ENCODE results near the gene EN1. TPM values are rescaled to one million over a fixed set of nuclear protein-coding genes. Genes with fewer than 3 reads are reported as not detected.

EN1 gene
- total RNA-seq, 1 experiment from 2014 or later: not detected

DNA sequence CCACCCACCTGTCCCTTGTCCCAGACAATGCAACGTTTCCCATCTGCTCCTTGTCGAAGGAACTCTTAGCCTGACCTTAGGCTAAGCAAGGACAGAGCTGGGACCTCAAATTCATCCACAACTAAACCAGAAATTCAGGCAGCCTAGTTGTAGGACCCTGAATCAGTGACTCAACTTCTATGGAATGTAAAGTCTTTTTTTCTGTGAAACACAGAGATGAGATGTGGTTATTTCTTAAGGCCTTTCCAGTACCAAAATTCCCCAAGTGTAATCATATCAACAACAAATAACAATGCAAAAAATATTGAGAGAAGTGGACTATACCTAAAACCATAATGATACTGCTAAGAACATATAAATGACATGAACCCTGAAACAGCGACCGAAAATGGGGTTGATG lies 46.7 kb downstream of the EN1 start:
- H3K4me1 Mint-ChIP-seq: 0 out of 2 replicates have a peak, but pooled peaks cover 10% of the 10 kb centered on the region
- H3K27me3 Mint-ChIP-seq (ENCODE audit: low read depth): no peaks in the 10 kb centered on the region
- ATAC-seq (no peak), DNase-seq (ENCODE audit: low spot score) (no peak)
- no peaks in the 10 kb centered on the region for H3K36me3 Mint-ChIP-seq
- H3K27ac Mint-ChIP-seq: no peak overlapping the region
- POLR2A ChIA-PET: no interaction called here
- H3K4me3 Mint-ChIP-seq: no peak overlapping the region
- no peaks in the 10 kb centered on the region for H3K9me3 Mint-ChIP-seq
- CTCF ChIA-PET: interaction anchor here (0.9 kb wide), 1 partner anchor 55 kb away, joined by 3 read pairs; no protein-coding TSS in a partner anchor
- TF ChIP-seq, protein P1, sequence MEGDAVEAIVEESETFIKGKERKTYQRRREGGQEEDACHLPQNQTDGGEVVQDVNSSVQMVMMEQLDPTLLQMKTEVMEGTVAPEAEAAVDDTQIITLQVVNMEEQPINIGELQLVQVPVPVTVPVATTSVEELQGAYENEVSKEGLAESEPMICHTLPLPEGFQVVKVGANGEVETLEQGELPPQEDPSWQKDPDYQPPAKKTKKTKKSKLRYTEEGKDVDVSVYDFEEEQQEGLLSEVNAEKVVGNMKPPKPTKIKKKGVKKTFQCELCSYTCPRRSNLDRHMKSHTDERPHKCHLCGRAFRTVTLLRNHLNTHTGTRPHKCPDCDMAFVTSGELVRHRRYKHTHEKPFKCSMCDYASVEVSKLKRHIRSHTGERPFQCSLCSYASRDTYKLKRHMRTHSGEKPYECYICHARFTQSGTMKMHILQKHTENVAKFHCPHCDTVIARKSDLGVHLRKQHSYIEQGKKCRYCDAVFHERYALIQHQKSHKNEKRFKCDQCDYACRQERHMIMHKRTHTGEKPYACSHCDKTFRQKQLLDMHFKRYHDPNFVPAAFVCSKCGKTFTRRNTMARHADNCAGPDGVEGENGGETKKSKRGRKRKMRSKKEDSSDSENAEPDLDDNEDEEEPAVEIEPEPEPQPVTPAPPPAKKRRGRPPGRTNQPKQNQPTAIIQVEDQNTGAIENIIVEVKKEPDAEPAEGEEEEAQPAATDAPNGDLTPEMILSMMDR (IDR thresholded peaks at IDR 0.05): no peak
- TF ChIP-seq NR3C1 (CRISPR knock-in tag; conservative IDR thresholded peaks at IDR 0.05; ENCODE audit: low read depth): no peak
- no peak for TF ChIP-seq TEAD4 (CRISPR knock-in tag; IDR thresholded peaks at IDR 0.05)
- no peak for TF ChIP-seq ZBTB21 (CRISPR knock-in tag; IDR thresholded peaks at IDR 0.05; ENCODE audit: borderline replicate concordance)
- no peak for TF ChIP-seq NFE2L1 (CRISPR knock-in tag; IDR thresholded peaks at IDR 0.05)
- no peak for TF ChIP-seq ZNF396 (CRISPR knock-in tag; IDR thresholded peaks at IDR 0.05; ENCODE audit: borderline replicate concordance)
- TF ChIP-seq FOXP1 (CRISPR knock-in tag; IDR thresholded peaks at IDR 0.05; ENCODE audit: borderline replicate concordance): no peak
- no peak for TF ChIP-seq MYBL2 (CRISPR knock-in tag; IDR thresholded peaks at IDR 0.05)
- TF ChIP-seq, protein P2, sequence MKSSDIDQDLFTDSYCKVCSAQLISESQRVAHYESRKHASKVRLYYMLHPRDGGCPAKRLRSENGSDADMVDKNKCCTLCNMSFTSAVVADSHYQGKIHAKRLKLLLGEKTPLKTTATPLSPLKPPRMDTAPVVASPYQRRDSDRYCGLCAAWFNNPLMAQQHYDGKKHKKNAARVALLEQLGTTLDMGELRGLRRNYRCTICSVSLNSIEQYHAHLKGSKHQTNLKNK (CRISPR knock-in tag; IDR thresholded peaks at IDR 0.05): no peak
- no peak for TF ChIP-seq ZNF263 (CRISPR knock-in tag; IDR thresholded peaks at IDR 0.05; ENCODE audit: low read depth)
- TF ChIP-seq, protein P3, sequence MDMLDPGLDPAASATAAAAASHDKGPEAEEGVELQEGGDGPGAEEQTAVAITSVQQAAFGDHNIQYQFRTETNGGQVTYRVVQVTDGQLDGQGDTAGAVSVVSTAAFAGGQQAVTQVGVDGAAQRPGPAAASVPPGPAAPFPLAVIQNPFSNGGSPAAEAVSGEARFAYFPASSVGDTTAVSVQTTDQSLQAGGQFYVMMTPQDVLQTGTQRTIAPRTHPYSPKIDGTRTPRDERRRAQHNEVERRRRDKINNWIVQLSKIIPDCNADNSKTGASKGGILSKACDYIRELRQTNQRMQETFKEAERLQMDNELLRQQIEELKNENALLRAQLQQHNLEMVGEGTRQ (CRISPR knock-in tag; IDR thresholded peaks at IDR 0.05): no peak
- TF ChIP-seq, protein P4, sequence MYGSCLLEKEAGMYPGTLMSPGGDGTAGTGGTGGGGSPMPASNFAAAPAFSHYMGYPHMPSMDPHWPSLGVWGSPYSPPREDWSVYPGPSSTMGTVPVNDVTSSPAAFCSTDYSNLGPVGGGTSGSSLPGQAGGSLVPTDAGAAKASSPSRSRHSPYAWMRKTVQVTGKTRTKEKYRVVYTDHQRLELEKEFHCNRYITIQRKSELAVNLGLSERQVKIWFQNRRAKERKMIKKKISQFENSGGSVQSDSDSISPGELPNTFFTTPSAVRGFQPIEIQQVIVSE (CRISPR knock-in tag; IDR thresholded peaks at IDR 0.05; ENCODE audit: borderline replicate concordance): no peak
- no peak for TF ChIP-seq NFYB (CRISPR knock-in tag; conservative IDR thresholded peaks at IDR 0.05; ENCODE audit: low read depth)
- TF ChIP-seq, protein P5, sequence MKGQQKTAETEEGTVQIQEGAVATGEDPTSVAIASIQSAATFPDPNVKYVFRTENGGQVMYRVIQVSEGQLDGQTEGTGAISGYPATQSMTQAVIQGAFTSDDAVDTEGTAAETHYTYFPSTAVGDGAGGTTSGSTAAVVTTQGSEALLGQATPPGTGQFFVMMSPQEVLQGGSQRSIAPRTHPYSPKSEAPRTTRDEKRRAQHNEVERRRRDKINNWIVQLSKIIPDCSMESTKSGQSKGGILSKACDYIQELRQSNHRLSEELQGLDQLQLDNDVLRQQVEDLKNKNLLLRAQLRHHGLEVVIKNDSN (CRISPR knock-in tag; IDR thresholded peaks at IDR 0.05): no peak
- TF ChIP-seq ZNF138 (CRISPR knock-in tag; conservative IDR thresholded peaks at IDR 0.05): no peak
- no peak for TF ChIP-seq ZNF423 (CRISPR knock-in tag; IDR thresholded peaks at IDR 0.05)
- no peak for TF ChIP-seq RORB (CRISPR knock-in tag; IDR thresholded peaks at IDR 0.05)
- no peak for TF ChIP-seq ZNF671 (CRISPR knock-in tag; IDR thresholded peaks at IDR 0.05)
- TF ChIP-seq, protein P6, sequence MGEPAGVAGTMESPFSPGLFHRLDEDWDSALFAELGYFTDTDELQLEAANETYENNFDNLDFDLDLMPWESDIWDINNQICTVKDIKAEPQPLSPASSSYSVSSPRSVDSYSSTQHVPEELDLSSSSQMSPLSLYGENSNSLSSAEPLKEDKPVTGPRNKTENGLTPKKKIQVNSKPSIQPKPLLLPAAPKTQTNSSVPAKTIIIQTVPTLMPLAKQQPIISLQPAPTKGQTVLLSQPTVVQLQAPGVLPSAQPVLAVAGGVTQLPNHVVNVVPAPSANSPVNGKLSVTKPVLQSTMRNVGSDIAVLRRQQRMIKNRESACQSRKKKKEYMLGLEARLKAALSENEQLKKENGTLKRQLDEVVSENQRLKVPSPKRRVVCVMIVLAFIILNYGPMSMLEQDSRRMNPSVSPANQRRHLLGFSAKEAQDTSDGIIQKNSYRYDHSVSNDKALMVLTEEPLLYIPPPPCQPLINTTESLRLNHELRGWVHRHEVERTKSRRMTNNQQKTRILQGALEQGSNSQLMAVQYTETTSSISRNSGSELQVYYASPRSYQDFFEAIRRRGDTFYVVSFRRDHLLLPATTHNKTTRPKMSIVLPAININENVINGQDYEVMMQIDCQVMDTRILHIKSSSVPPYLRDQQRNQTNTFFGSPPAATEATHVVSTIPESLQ (CRISPR knock-in tag; IDR thresholded peaks at IDR 0.05): no peak
- no peak for TF ChIP-seq ZNF416 (CRISPR knock-in tag; IDR thresholded peaks at IDR 0.05)

DNA sequence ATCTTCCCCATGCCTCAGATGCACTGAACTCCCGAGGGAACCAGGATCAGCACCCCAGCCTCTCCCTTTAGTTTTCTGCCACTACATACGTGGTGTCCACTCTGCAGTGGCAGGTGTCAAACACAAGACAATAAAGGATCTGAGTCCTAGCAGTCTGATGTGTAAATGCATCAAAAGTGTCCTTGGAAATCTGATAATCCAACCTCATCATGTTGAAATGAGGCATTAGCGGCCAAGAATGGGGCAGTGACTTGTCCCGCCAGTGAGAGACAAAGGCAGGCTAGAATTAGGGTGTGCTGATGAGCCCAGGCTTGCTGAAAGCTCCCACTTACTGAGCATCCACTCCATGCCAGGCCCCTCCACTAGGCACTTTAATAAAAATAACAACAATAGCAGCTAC lies 52.9 kb downstream of the EN1 start:
- ChIA-PET CTCF (no interaction called here), POLR2A (no interaction called here)
- no peak overlapping the region for H3K27ac Mint-ChIP-seq
- H3K27me3 Mint-ChIP-seq (ENCODE audit: low read depth): peaks cover 21% of the 10 kb centered on the region
- peaks cover 9% of the 10 kb centered on the region for H3K4me1 Mint-ChIP-seq
- TF ChIP-seq ELF4 (CRISPR knock-in tag; IDR thresholded peaks at IDR 0.05; ENCODE audit: low read depth) (no peak), RELA (CRISPR knock-in tag; IDR thresholded peaks at IDR 0.05; ENCODE audit: borderline replicate concordance) (no peak)
- TF ChIP-seq, protein P7, sequence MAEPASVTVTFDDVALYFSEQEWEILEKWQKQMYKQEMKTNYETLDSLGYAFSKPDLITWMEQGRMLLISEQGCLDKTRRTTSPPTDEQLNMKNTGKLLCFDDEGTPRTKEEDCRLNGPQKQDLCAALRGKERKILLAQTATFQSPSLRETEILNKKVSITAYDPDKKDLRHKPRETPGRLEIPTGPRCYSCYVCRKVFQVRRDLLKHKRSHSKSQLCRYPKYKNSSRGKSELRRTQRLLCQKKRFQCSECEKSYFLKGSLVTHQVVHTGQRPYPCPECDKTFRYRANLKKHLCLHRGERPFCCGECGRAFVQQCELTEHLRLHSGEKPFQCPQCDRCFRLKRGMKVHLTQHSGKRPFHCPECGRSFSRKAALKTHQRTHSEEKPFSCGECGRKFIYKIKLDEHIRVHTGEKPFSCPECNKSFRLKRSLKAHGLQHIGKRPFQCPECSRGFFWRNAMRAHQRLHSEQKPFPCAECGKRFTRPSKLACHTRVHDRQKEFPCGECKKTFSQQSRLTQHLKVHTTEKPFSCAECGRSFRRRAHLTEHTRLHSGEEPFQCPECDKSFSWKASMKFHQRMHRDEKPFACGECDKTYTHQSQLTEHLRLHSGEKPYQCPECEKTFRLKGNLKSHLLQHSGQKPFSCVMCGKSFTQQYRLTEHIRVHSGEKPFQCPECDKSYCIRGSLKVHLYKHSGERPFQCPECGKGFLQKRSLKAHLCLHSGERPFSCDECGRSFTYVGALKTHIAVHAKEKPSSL (CRISPR knock-in tag; conservative IDR thresholded peaks at IDR 0.05): no peak
- no peaks in the 10 kb centered on the region for H3K9me3 Mint-ChIP-seq
- H3K36me3 Mint-ChIP-seq: no peaks in the 10 kb centered on the region
- ATAC-seq (no peak), DNase-seq (ENCODE audit: low spot score) (no peak)
- H3K4me3 Mint-ChIP-seq: no peak overlapping the region
